ENCODE data around the gene HNRNPA2B1. TPM values are rescaled to one million over a fixed set of nuclear protein-coding genes. Genes with fewer than 3 reads are reported as not detected.

Gene HNRNPA2B1
- total RNA-seq (2014; rRNA removed; shearing (Covaris generic)) = 171 and 302 TPM in 2 replicates
- 1,169 and 1,263 TPM in 2 replicates for polyA plus RNA-seq (2015; cell fraction: cytosol; rRNA removed)
- 1,477 and 1,532 TPM in 2 replicates for polyA plus RNA-seq (2015; cell fraction: nucleus; rRNA removed)

DNA sequence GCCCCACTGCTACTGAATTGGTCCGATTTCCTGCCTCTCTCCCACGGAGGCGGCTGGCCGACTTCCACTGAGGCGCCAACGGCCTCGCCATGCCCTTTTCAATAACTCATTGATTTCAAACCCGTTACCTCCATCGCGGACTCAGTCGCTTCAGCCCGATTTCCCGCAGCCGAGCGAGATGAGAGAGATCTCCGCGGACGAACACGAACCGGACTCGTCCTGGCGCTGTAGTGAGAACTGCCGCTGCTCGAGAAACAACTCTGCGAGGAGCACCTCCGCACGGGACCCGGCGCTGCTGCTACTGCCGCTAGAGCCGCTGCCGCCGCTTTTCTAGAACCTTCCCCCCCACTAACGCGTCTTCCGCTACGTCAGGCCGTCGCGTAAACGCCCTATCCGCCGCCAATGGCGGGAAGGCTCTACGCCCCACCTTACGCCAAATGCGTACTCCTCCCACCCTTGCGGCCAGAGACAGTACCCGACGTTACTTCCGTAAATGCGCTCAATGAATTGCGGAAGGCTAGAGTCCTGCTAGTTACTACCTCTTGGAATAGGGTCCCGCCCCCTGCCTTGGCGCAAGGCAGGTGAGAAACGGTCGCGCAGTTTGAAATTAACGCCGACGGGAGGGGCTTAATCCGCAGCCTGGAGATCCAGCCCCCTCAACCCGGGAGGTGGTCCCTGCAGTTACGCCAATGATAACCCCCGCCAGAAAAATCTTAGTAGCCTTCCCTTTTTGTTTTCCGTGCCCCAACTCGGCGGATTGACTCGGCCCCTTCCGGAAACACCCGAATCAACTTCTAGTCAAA, at the start of gene HNRNPA2B1:
Gene HNRNPA2B1, minus strand, starts transcription at position 303 of the 803 bp plus-strand sequence. Its CDS starts 169 bp downstream, at position 134.
- peak; percentile 99 for DNase-seq (ENCODE audit: low read depth)

DNA sequence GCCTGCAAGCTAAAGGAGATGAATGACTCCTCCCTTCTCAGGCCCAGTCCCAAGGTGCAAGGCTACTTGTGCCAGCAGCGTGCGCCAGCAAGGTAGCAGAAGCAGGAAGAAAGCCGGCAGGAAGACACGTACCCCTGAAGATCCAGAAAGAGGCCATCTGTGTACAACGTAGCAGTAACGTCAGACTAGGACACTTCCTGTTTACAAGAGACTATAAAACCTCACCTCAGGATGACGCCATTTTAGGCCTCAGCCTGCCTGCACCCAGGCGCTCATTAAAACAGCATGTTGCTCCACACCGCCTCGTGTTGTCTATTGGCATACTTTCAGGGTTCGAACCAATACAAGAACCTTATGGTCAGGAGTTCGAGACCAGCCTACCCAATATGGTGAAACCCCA, 49.7 kb upstream of the HNRNPA2B1 start:
- no peak for DNase-seq (ENCODE audit: low read depth)

DNA sequence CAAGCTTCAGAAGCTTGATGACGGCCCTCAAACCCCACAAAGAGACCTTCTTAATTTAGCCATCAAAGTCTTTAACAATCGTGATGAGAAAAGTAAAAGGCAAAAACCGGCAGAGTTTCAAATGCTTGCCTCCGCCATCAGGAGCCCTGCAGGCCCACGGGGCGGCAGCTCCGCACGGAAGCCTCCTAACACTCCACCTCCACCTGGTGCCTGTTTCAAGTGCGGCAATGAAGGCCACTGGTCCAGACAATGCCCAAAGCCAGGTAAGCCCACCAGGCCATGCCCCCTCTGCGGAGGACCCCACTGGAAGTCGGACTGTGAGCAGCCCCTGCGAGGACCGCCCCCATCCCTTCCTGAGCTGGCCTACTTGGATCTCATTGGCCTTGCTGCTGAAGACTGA, 44.6 kb upstream of the HNRNPA2B1 start:
- no peak for DNase-seq (ENCODE audit: low read depth)

DNA sequence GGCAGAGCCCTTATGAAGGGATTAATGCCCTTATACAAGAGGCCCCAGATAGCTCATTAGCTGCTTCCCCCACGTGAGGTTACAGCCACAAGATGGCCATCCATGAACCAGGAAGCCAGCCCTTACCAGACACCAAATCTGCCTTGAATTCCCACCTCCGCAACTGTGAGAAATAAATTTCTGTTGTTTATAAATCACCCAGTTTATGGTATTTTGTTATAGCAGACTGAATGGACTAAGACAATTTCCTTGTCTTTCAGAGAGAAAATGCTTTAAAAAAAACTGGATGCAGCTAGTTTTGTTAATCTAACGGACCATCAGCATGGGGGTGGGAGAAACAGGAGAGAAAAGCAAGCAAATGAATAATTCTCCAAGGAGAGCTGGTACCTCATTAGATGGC, 37.5 kb upstream of the HNRNPA2B1 start:
- DNase-seq (ENCODE audit: low read depth) = no peak

DNA sequence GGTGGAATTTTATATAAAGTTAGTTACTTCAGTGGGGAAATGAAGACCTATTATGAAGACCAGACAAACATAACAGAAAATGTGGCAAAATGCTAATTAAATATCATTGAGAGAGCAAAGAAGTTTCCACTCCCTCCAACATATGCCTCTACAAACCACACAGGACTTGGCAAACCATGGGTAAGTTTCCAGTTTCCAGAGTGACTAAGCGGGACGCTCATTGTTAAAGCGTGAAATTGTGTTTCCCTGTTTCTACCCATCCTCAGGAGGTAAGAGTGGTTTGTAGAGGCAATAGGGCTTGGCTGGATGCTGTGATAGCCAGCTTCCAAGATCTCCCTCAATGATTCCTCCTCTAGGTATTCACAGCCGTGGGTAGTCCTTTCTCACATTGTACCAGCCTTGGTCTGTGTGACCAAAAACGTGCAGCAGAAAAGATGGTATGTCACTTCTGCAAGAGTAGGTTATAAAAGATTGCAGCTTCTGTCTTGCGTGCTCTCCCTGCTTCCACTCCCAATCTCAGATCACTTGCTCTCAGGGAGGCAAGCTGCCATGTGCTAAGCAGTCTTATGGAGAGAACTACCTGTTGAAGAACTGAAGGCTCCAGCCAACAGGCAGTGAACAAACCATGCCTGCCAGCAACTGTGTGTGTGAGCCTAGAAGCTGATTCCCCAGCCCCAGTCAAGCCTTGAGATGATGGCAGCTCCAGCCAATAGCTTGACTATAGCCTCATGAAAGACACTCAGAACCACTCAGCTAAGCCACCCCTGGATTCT, 36.7 kb upstream of the HNRNPA2B1 start:
- peak; percentile 25 for DNase-seq (ENCODE audit: low read depth)

DNA sequence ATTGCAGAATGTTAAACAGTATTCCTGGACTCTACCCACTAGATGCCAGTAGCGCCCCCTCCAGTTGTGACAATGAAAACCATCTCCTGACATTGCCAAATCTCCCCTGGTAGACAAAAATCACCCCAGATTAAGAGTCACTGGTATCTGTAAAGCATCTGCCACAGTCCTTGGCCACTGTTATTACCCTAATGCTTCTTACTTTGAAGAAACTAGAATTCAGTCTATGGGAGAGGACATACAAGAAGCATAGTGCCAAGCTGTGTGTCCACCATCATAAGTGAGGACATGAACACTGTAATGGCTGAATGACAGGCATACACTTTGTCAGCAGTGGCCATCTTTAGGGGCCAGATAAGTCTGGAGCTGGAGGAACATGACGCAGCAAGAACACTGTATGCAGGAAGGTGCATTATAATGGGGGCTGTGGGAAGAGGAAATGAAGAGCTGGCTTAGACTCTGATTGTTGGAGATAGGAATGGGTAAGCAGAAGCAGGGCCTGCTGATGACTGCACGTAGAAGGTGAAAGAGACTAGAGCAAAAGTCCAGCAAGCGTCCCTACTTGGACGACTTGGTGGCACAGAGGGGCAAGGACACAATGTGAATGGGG, 33.5 kb upstream of the HNRNPA2B1 start:
- no peak for DNase-seq (ENCODE audit: low read depth)

DNA sequence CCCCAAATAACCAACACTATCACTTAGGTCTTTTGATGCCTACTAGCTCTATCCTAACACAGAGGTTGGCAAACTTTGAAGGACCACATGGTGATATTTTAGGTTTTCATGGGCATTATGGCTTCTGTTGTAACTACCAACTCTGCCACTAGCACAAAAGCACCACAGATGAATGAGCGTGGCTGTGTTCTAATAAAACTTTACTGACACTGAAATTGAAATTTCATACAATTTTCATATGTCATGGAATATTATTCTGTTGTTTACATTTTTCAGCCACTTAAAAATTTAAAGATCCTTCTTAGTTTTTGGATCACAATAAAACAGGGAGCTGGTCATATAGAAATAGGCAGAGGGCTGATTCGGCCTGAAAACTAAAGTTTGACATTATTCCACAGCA, 27.4 kb upstream of the HNRNPA2B1 start:
- DNase-seq (ENCODE audit: low read depth) = no peak

DNA sequence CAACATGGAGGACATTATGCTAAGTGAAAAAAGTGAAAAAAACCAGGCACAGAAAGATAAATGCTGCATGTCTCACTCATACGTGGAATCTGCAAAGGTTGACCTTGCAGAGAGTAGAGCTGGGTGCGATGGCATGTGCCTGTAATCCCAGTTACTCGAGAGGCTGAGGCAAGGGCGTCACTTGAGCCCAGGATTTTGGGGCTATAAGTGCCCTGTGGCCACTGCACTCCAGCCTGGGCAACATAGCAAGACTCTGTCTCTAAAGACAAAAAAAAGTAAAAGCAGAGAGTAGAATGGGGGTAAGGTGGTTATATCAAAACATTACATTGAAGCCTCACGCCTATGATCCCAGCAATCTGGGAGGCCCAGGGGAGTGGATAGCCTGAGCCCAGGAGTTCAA, 23.8 kb upstream of the HNRNPA2B1 start:
- no peak for DNase-seq (ENCODE audit: low read depth)

DNA sequence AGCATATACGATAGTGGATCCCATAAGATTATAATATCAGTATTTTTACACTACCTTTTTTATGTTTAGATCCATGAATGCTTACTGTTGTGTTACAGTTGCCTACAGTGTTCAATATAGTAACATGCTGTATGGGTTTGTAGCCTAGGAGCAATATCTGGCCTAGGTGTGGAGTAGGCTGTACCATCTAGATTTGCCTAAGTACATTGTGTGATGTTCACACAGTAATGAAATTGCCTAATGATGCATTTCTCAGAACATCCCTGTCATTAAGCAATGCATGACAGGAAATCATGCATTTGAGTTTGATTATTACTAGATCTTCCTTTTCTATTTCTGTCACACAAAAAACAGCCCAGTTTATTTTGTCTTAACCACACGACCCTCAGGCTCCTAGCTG, 15.5 kb upstream of the HNRNPA2B1 start:
- DNase-seq (ENCODE audit: low read depth) = no peak

DNA sequence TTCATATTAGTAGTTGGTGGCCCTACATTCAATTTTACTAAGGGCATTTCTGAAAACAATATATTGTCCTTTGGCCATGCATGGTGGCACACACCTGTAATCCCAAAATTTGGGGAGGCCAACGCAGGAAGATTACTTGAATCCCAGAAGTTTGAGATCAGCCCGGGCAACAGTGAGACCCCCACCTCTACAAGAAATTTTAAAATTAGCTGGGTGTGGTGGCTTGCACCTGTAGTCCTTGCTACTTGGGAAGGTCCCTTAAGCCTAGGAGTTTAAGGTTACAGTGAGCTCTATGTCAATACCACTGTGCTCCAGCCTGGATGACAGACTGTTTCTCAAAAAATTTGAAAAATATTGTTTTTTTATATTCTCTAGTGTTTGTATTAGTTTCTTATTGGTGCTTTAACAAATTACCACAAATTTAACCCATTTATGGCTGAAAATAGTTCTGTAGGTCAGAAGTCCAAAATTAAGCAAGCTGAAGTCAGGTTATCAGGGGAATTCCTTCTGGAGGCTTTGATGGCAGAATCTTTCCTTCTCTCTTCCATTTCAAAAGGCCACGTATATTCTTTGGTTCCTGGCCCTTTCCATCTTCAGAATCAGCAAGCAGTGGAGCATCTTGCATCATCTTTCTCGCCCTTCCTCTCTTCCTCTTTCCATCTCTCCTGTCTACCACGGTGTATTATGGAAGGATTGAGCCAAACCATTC, 13.4 kb upstream of the HNRNPA2B1 start:
- no peak for DNase-seq (ENCODE audit: low read depth)

DNA sequence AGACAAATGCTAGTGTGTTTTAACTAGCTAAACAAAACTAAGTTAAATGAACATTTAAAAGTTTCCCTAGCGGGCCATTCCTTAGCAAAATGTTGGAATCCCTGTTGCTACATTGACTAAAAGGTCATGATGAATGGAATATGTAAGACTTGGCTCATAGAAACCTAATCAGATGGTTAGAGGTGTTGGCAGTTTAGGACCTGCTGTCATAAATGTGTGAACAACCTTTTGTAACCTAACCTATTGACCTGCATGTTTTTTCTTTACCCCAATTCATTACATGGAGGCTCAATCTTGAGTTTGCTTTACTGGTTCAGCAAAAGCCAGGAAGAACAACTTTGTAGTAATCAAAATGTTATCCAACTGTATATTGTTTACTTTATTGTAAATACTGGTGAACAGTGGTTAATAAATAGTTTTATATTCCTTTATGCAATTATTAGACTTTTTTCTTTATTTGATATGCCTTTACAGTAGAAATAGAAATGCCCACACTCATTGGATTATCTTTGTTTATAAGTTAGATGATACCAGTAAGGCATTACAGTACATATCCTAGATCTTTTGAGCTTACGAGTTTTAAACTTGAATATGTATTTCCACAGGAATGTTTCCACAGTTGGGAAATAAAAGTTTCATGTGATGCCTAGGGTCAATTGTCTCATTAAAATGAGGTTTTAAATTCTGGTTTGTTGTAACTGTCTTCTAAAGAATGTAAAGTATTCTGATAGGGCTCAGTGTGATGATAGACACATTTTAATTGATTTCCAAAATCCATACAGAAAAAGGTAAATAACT, 12.6 kb upstream of the HNRNPA2B1 start:
- DNase-seq (ENCODE audit: low read depth) = no peak

DNA sequence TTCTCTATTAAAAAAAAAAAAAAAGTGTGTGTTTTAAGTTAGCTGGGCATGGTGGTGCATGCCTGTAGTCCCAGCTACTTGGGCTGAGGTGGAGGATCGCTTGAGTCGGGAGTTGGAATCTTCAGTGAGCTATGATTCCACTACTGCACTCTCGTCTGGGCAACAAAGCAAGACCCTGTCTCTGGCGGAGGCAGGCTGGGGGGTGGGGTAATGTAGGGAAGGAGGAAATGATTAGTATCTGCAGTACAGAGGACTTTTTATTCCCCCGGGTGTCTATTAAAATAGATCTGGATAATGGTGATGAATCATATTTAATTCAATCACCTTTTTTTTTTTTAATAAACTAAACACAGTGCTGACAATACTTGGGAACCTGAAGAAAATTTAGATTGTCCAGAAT, 7.5 kb upstream of the HNRNPA2B1 start:
- no peak for DNase-seq (ENCODE audit: low read depth)

DNA sequence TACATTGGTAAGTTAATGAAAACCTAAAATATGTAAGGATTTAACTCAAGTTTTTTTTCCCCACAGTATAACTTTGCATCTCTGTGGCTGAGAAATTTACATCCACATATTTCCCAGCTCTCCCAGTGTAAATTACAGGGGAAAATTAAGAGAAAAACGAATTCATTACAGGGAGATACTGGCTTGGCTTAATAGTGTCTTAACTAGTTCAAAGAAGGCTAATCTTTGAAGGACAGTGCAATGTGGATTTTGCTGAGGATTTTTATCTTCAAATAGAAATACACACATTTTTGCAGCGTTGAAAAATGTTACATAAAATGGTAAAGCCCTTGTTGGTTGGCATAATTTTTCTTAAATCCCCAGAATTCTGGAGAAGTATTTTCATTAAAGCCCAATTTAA, 2.5 kb upstream of the HNRNPA2B1 start:
- DNase-seq (ENCODE audit: low read depth) = no peak

DNA sequence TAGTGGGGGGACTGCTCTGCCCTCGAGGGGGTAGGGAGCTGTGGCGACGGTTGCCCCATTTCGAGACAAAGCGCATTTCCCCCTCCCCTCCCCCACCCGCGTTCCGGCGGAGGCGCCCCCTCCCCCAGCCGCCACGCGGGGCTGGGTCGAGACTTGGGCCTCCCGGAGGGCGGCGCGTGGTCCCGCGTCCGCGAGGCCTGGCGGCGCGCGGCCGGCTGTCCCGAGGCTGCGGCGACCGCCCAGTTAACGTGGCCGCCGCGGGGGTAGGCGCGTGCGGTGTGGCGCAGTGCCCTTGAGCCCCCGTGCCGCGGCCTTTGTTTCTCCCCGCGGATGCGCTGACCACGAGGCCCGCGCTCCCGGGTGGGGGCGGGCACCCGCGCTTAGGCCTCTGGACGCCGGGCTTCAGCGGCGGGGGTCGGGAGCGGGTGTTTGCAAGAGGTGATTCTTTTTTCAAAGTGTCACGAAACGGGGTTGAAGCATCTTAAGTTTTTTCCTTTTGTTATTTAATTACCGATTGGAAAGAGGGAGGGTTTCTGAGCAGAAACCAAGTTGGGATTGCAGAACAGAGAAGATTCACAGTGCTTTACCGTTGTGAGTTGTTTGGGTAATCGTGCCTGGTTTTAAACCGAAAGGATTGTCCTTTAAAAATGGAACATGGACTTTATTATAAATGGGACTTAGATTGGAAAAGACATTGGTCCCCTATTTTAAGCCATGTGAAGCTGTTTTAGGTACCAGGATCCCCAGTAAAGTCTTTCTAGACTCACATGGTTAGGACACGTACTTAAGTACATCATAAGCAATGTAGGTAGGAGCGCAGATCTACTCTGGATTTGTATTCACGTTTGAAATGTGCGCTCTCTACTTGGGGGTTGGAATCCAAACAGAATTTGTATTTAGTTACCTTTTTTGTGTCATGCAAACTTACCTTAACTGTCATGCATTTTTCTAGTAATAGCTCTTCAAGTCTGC, 1.8 kb upstream of the HNRNPA2B1 start:
- no peak for DNase-seq (ENCODE audit: low read depth)

DNA sequence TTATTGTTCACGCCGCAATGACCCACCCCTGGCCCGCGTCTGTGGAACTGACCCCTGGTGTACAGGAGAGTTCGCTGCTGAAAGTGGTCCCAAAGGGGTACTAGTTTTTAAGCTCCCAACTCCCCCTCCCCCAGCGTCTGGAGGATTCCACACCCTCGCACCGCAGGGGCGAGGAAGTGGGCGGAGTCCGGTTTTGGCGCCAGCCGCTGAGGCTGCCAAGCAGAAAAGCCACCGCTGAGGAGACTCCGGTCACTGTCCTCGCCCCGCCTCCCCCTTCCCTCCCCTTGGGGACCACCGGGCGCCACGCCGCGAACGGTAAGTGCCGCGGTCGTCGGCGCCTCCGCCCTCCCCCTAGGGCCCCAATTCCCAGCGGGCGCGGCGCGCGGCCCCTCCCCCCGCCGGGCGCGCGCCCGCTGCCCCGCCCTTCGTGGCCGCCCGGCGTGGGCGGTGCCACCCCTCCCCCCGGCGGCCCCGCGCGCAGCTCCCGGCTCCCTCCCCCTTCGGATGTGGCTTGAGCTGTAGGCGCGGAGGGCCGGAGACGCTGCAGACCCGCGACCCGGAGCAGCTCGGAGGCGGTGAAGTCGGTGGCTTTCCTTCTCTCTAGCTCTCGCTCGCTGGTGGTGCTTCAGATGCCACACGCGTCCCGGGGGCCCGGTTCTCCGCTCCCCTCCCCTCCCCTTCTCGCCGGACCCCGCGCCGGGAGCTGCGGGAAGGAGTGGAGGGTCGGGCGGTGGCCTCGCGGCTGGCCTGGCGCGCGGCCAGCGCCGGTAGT, 887 bp upstream of the HNRNPA2B1 start, which contains the start of gene CBX3:
Gene CBX3, plus strand, starts transcription at position 499 of the 772 bp plus-strand sequence. CDS start 1,254 bp downstream, outside the sequence.
- DNase-seq (ENCODE audit: low read depth) = peak; percentile 87

DNA sequence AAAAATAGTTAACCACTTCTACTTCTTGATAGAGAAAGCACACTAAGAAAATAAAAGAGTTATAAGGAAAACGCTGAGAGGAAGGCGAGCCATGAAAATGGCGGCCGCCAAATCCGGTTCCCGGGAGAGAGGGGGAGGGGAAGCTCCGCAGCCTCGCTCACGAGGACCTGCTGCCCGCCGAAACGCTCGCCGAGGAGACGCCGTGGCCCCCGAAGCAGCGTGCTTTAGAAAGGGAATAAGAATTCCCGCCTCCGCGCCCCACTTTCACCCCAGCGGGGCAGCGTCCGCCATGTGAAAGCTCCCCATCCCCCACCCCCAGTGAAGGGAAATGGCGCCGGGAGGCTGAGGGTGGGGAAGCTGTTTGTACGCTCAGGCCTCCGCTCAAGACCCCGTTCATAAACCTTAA, 505 bp downstream of the HNRNPA2B1 start:
- DNase-seq (ENCODE audit: low read depth) = peak; percentile 63

DNA sequence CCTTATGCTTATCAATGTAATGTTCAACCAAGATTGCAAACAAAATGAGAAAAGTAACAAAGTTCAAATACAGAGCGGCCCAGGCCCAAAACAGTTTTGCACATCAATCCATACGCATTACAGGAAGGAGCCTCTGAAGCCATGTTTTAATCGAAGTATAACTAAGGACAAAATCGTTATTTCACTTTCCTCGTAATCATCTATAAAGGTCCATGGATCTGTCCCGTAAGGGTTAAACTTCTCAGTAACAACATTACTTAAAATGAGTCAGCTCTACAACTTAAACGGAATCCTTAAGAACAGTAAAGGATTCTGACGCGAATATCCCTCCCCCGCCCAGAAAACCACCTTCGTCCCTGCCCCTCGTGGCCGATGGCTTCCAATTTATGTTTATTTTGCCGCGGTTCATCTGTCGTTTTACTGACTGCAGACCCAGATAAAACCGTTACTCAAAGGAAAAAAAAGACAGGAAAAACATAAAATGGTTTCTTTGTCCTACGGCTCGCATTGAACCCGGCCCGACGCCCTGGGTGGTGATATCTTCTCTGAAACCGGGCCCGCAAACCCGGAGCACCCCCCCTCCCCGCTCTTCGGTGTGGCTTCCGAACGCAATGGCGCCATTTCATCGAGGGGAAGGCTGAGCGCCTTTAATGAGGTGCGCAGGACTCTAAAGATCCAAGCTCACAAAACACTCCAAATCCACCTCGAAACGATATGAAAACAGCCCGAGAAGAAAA, 1.1 kb downstream of the HNRNPA2B1 start:
- DNase-seq (ENCODE audit: low read depth) = peak; percentile 62

DNA sequence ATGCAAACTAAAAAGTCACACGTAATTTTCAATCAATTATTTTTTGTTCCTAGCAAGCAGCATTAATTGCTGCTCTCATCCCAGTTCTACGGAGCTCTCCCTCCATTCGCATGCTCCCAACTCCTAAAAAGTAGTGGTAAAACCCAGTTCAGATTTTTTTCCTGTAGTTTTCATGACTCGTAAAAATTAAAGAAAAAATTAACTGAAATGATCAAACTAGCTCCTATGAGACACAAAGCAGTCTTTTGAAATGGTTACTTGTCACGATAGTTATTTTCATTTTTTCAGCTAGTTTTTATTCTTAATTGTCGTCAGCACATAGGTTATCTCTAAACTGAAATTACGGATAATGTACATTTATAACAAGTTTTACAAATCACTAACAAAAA, 1.8 kb downstream of the HNRNPA2B1 start:
- no peak for DNase-seq (ENCODE audit: low read depth)
